ENCODE measurements around the gene RORC. TPM values are rescaled to one million over a fixed set of nuclear protein-coding genes. Genes with fewer than 3 reads are reported as not detected.
A peak's percentile ranks its signal among the peaks of the same experiment; 100 is the strongest.

Gene RORC
- total RNA-seq, 5 donors from 2014 or later (not counting 1 experiment from before 2014, with no cell fraction given), result 1.5 to 11.6 (median 7.6) TPM

- 1% methylated on average over 107 of the region's 117 CpGs for WGBS (ENCODE audit: insufficient coverage)
- Mint-ChIP-seq H3K9me3 (no peaks in the 10 kb centered on the region), H3K4me1 (peaks cover 43 to 67% (median 57%) of the 10 kb centered on the region in 3 donors), H3K4me3 (peak overlapping the region; percentile 77 to 90 (median 82)), H3K36me3 (no peaks in the 10 kb centered on the region), H3K27me3 (peaks cover 0 to 2% of the 10 kb centered on the region in 2 donors), H3K27ac (peak overlapping the region; percentile 90 to 93)
- peak; percentile 14 to 31 (median 20) for ATAC-seq (replicated peaks in 1 of 4)
- Histone ChIP-seq H3K4me3 (ENCODE audit: control insufficient read depth in 1 of 2, extremely low read depth in 1 of 2, low read length in 1 of 2) (peak overlapping the region; percentile 58 to 69), H3K9me3 (no peaks in the 10 kb centered on the region), H3K4me1 (ENCODE audit: control insufficient read depth in 1 of 2, extremely low read depth in 1 of 2, insufficient read depth in 2 of 2, low read length in 2 of 2) (peaks cover 7 to 59% of the 10 kb centered on the region in 2 experiments), H3K27me3 (replicated peaks in 1 of 2; ENCODE audit: control insufficient read depth in 2 of 2, extremely low read depth in 1 of 2, insufficient read depth in 2 of 2, low read length in 1 of 2) (no peaks in the 10 kb centered on the region), H3K27ac (ENCODE audit: low read length) (peak overlapping the region; percentile 91), H3K36me3 (ENCODE audit: control insufficient read depth in 2 of 2, extremely low read depth in 1 of 2, insufficient read depth in 1 of 2, low read length in 1 of 2) (no peaks in the 10 kb centered on the region)
- ChIA-PET CTCF (interaction anchor here (0.6 to 1.3 kb wide), 2 partner anchors 10 to 51 kb away, joined by 3 read pairs; no protein-coding TSS in a partner anchor), POLR2A (interaction anchor here in 1 of 2 donors (0.5 kb wide), 1 partner anchor 439 kb away, joined by 4 read pairs; the partner anchor contains the start of gene PSMB4)
- DNase-seq, result peak in 6 of 35 experiments; percentile 21 to 66 (median 34)
Measured at GRCh38 chr1:151838222-151839081, 6.8 kb upstream of the RORC start.

GRCh38 chr1:151837884-151838221 is 6.3 kb upstream of the RORC start:
- Histone ChIP-seq H3K27me3 (replicated peaks in 1 of 2; ENCODE audit: control insufficient read depth in 2 of 2, extremely low read depth in 1 of 2, insufficient read depth in 2 of 2, low read length in 1 of 2) (no peaks in the 10 kb centered on the region), H3K27ac (ENCODE audit: low read length) (peak overlapping the region; percentile 73), H3K4me1 (ENCODE audit: control insufficient read depth in 1 of 2, extremely low read depth in 1 of 2, insufficient read depth in 2 of 2, low read length in 2 of 2) (peaks cover 8 to 65% of the 10 kb centered on the region in 2 experiments), H3K4me3 (ENCODE audit: control insufficient read depth in 1 of 2, extremely low read depth in 1 of 2, low read length in 1 of 2) (peak overlapping the region; percentile 41 to 58), H3K9me3 (no peaks in the 10 kb centered on the region), H3K36me3 (ENCODE audit: control insufficient read depth in 2 of 2, extremely low read depth in 1 of 2, insufficient read depth in 1 of 2, low read length in 1 of 2) (no peaks in the 10 kb centered on the region)
- no peaks in the 10 kb centered on the region for H3K36me3 Mint-ChIP-seq
- CTCF ChIA-PET, result interaction anchor here (0.6 to 1.3 kb wide), 3 partner anchors 10 to 317 kb away, joined by 3 to 4 read pairs (median 3); no protein-coding TSS in a partner anchor
- peaks cover 48 to 73% (median 61%) of the 10 kb centered on the region in 3 donors for H3K4me1 Mint-ChIP-seq
- DNase-seq (no peak), ATAC-seq (replicated peaks in 1 of 4) (peak in 1 of 4 experiments; percentile 0)
- H3K4me3 Mint-ChIP-seq, result peak overlapping the region; percentile 83 to 92 (median 84)
- 10% methylated on average over 26 of the region's 26 CpGs for WGBS (ENCODE audit: insufficient coverage)
- H3K27me3 Mint-ChIP-seq, result peaks cover 0 to 2% of the 10 kb centered on the region in 2 donors
- H3K27ac Mint-ChIP-seq, result peak overlapping the region; percentile 96 to 98
- no peaks in the 10 kb centered on the region for H3K9me3 Mint-ChIP-seq
- POLR2A ChIA-PET, result interaction anchor here in 1 of 2 donors (0.5 kb wide), 1 partner anchor 38 kb away, joined by 3 read pairs; no protein-coding TSS in a partner anchor

- WGBS (ENCODE audit: insufficient coverage), result 4% methylated on average over 2 of the region's 3 CpGs
- Histone ChIP-seq H3K9me3 (no peaks in the 10 kb centered on the region), H3K4me1 (ENCODE audit: control insufficient read depth in 1 of 2, extremely low read depth in 1 of 2, insufficient read depth in 2 of 2, low read length in 2 of 2) (peaks cover 8 to 72% of the 10 kb centered on the region in 2 experiments), H3K36me3 (ENCODE audit: control insufficient read depth in 2 of 2, extremely low read depth in 1 of 2, insufficient read depth in 1 of 2, low read length in 1 of 2) (no peaks in the 10 kb centered on the region), H3K27ac (ENCODE audit: low read length) (peak overlapping the region; percentile 73), H3K27me3 (replicated peaks in 1 of 2; ENCODE audit: control insufficient read depth in 2 of 2, extremely low read depth in 1 of 2, insufficient read depth in 2 of 2, low read length in 1 of 2) (no peaks in the 10 kb centered on the region), H3K4me3 (ENCODE audit: control insufficient read depth in 1 of 2, extremely low read depth in 1 of 2, low read length in 1 of 2) (peak overlapping the region in 1 of 2 donors; percentile 41)
- DNase-seq, result peak in 2 of 35 experiments; percentile 36 to 53
- POLR2A ChIA-PET, result interaction anchor here in 1 of 2 donors (0.5 to 0.6 kb wide), 2 partner anchors 39 to 66 kb away, joined by 3 read pairs; no protein-coding TSS in a partner anchor
- Mint-ChIP-seq H3K4me3 (peak overlapping the region; percentile 83 to 92 (median 84)), H3K27me3 (peaks cover 0 to 2% of the 10 kb centered on the region in 2 donors), H3K9me3 (no peaks in the 10 kb centered on the region), H3K27ac (peak overlapping the region; percentile 96 to 98), H3K4me1 (peaks cover 55 to 79% (median 67%) of the 10 kb centered on the region in 3 donors), H3K36me3 (no peaks in the 10 kb centered on the region)
- CTCF ChIA-PET, result interaction anchor here in 1 of 2 donors (0.6 to 1.5 kb wide), 9 partner anchors 9 to 536 kb away, joined by 3 to 8 read pairs (median 4); partner anchors contain the start of gene MRPL9
- ATAC-seq (replicated peaks in 1 of 4), result peak; percentile 10 to 37 (median 28)
Measured at GRCh38 chr1:151837197-151837596, 5.6 kb upstream of the RORC start.

- Histone ChIP-seq H3K4me1 (ENCODE audit: control insufficient read depth in 1 of 2, extremely low read depth in 1 of 2, insufficient read depth in 2 of 2, low read length in 2 of 2) (peaks cover 8 to 85% of the 10 kb centered on the region in 2 experiments), H3K27ac (ENCODE audit: low read length) (peak overlapping the region; percentile 38), H3K36me3 (ENCODE audit: control insufficient read depth in 2 of 2, extremely low read depth in 1 of 2, insufficient read depth in 1 of 2, low read length in 1 of 2) (no peaks in the 10 kb centered on the region), H3K9me3 (no peaks in the 10 kb centered on the region), H3K27me3 (replicated peaks in 1 of 2; ENCODE audit: control insufficient read depth in 2 of 2, extremely low read depth in 1 of 2, insufficient read depth in 2 of 2, low read length in 1 of 2) (no peaks in the 10 kb centered on the region), H3K4me3 (ENCODE audit: control insufficient read depth in 1 of 2, extremely low read depth in 1 of 2, low read length in 1 of 2) (no peak overlapping the region)
- Mint-ChIP-seq H3K4me1 (peaks cover 63 to 88% (median 70%) of the 10 kb centered on the region in 3 donors), H3K36me3 (no peaks in the 10 kb centered on the region), H3K27me3 (peaks cover 0 to 2% of the 10 kb centered on the region in 2 donors), H3K4me3 (no peak overlapping the region), H3K27ac (peak overlapping the region; percentile 65 to 77), H3K9me3 (no peaks in the 10 kb centered on the region)
- POLR2A ChIA-PET, result no interaction called here
- CTCF ChIA-PET, result interaction anchor here in 1 of 2 donors (0.6 to 1.5 kb wide), 6 partner anchors 73 to 750 kb away, joined by 3 to 8 read pairs (median 4); partner anchors contain the start of genes CGN and MRPL9
- ATAC-seq (replicated peaks in 1 of 4) (no peak), DNase-seq (no peak)
- 87% methylated on average over 3 of the region's 7 CpGs for WGBS (ENCODE audit: insufficient coverage)
Measured at GRCh38 chr1:151835596-151835995, 4.0 kb upstream of the RORC start.

GRCh38 chr1:151834239-151834638 is 2.6 kb upstream of the RORC start:
- Histone ChIP-seq H3K4me3 (ENCODE audit: control insufficient read depth in 1 of 2, extremely low read depth in 1 of 2, low read length in 1 of 2) (no peak overlapping the region), H3K27me3 (replicated peaks in 1 of 2; ENCODE audit: control insufficient read depth in 2 of 2, extremely low read depth in 1 of 2, insufficient read depth in 2 of 2, low read length in 1 of 2) (no peaks in the 10 kb centered on the region), H3K4me1 (ENCODE audit: control insufficient read depth in 1 of 2, extremely low read depth in 1 of 2, insufficient read depth in 2 of 2, low read length in 2 of 2) (peaks cover 12 to 85% of the 10 kb centered on the region in 2 experiments), H3K9me3 (no peaks in the 10 kb centered on the region), H3K27ac (ENCODE audit: low read length) (peak overlapping the region; percentile 52), H3K36me3 (ENCODE audit: control insufficient read depth in 2 of 2, extremely low read depth in 1 of 2, insufficient read depth in 1 of 2, low read length in 1 of 2) (no peaks in the 10 kb centered on the region)
- Mint-ChIP-seq H3K36me3 (no peaks in the 10 kb centered on the region), H3K27ac (peak overlapping the region; percentile 87 to 92), H3K4me1 (peaks cover 64 to 87% (median 70%) of the 10 kb centered on the region in 3 donors), H3K27me3 (peaks cover 0 to 2% of the 10 kb centered on the region in 2 donors), H3K4me3 (no peak overlapping the region), H3K9me3 (no peaks in the 10 kb centered on the region)
- ChIA-PET POLR2A (no interaction called here), CTCF (interaction anchor here in 1 of 2 donors (0.7 kb wide), 1 partner anchor 141 kb away, joined by 3 read pairs; no protein-coding TSS in a partner anchor)
- no peak for ATAC-seq (replicated peaks in 1 of 4)
- no peak for DNase-seq
- WGBS (ENCODE audit: insufficient coverage), result 67% methylated on average over 1 of the region's 3 CpGs

All from T-cell (primary cell).